ENCODE measurements around the gene EEFSEC. TPM values are rescaled to one million over a fixed set of nuclear protein-coding genes. Genes with fewer than 3 reads are reported as not detected.

EEFSEC gene
- total RNA-seq, 1 donor from 2014 or later, result 19.3 TPM

DNA sequence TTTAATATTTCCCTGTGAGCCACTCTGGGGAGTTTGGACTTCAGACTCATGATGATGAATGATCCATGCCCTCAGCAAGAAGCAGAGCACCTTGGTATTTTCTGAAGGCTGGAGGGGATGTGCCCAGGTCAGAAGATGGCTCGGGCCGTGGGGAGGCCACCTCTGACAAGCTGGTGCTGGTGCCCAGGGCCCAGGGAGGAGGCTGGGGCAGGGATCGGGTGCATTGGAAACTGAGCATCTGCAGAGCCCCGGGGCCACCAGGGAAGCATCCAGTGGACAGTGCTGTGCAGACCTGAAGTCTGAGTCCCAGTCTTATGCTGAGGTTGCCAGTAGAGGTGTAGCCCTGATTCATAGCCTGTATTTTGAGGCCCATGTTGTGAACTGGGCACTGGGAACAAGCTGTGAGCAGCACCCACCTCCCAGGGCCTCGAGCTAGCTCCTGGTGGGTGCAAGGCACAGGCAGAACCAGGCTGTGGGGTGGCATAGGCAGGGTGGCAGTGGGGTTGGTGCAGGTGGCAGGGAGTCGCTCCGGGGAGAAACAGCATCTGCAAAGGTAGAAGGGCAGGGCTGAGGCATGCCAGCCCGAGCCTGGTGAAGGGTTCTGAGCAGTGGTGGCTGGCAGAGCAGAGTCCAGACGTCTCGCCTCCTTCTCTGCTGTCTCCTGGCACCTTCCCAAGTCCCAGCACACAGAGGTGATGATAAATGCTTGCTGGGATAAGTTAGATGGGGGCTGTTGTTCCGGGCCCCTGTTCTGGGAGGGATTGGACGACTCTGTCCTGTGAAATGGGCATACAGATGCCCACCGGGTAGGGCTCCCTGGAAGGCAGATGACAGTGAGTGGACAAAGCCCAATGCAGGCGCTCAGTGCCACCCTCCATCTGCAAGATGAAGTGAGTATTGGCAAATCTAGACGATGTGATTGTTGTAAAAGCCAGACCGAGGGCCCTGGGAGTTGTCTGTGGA lies 302.8 kb downstream of the EEFSEC start:
- intact Hi-C loops (cut with DNase I), result no loop called here
- DNase-seq (ENCODE audit: low spot score), result no peak

DNA sequence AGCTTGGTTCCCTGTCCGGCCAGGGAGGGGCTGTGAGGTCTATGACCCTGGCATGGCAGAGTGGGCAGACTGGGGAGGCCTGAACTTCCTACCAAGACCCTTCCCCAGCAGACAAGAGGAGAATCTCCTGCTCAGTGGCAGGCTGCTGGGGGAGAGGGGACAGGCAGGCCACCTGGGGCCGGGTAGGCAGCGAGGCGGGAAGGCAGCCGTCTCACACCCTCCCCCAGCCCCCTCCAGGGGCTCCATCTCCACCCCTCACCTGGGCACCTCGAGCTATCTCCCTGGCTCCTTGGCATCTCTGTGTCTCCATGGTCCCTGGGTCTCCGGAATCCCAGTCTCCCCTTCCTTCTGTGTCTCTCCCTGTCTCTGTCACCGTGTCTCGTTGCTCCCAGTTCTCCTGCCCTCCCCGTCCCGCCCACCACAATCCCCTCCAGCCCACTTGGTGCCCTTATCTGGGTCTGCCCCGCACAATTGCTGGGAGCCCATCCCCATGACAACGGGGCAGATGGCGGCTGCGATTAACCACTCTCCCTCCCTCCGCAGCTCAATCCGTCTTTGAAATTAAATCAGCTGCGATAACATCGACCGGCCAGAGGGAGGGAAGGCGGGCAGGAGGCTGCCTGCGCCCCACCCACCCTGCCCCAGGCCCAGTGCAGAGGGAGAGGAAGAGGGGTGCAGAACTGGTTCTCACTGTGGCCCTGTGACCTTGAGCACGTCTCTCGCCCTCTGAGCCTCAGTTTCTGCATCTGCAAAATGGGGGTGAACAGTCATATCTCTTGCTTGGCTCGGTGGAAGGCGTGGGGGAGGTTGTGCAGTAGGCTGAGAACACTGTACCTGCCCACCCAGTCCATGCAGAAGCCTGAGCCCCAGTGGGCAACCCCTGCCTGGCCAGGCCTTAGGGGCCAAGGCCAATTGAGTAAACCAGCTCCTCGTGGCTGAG lies 303.8 kb downstream of the EEFSEC start:
- intact Hi-C loops (cut with DNase I), result no loop called here
- no peak for DNase-seq (ENCODE audit: low spot score)

DNA sequence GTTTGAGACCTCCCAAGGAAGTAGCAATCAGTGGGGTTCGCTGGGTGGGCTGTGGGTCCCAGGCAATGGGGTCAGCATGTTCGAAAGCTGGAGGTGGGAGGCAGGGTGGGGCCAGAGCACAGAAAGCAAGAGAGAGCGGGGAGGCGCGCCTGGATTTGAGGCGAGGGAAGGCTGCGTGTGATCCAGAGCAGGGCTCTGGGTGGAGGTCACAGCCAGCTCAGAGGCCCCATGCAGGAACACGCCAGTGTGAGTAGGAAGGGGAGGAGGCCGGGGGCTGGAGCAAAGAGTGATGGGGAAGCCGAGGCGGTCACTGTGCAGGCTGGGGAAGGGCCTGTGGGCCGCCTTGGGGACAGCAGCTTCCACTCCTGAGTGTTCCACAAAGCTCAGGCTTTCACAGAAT lies 304.7 kb downstream of the EEFSEC start:
- intact Hi-C loops (cut with DNase I), result no loop called here
- no peak for DNase-seq (ENCODE audit: low spot score)

Other genes with a start within 250 kb of the EEFSEC start
- gene KBTBD12, start 238.2 kb upstream of the EEFSEC start, total RNA-seq, result 36.6 TPM
- 91.3 TPM for gene SEC61A1, start 101.0 kb upstream of the EEFSEC start, total RNA-seq
- gene RUVBL1, start 29.7 kb upstream of the EEFSEC start, total RNA-seq, result 19.7 TPM

Data from cardiac septum (tissue), 1 donor.